ENCODE measurements around the gene TMEM205. TPM values are rescaled to one million over a fixed set of nuclear protein-coding genes. Genes with fewer than 3 reads are reported as not detected.
A peak's percentile ranks its signal among the peaks of the same experiment; 100 is the strongest.

Gene TMEM205
- total RNA-seq, 1 donor from 2014 or later, result 226 TPM

GRCh38 chr19:11306337-11306736 lies 39.7 kb downstream of the TMEM205 start:
- no peak overlapping the region for H3K4me3 ChIP-seq (ENCODE audit: low read depth, low read length)
- no peak for DNase-seq (ENCODE audit: low read depth)
- TF ChIP-seq CTCF (conservative IDR thresholded peaks at IDR 0.05; ENCODE audit: low read depth, low read length), result no peak

- no peak for DNase-seq (ENCODE audit: low read depth)
- no peak for TF ChIP-seq CTCF (conservative IDR thresholded peaks at IDR 0.05; ENCODE audit: low read depth, low read length)
- H3K4me3 ChIP-seq (ENCODE audit: low read depth, low read length), result no peak overlapping the region
These were observed 41.1 kb downstream of the TMEM205 start for GRCh38 chr19:11304936-11305335.

GRCh38 chr19:11300811-11301120 lies 45.3 kb downstream of the TMEM205 start:
- no peak for DNase-seq (ENCODE audit: low read depth)
- no peak for TF ChIP-seq CTCF (conservative IDR thresholded peaks at IDR 0.05; ENCODE audit: low read depth, low read length)
- H3K4me3 ChIP-seq (ENCODE audit: low read depth, low read length), result no peak overlapping the region

GRCh38 chr19:11299946-11300810 lies 45.9 kb downstream of the TMEM205 start:
- no peak for TF ChIP-seq CTCF (conservative IDR thresholded peaks at IDR 0.05; ENCODE audit: low read depth, low read length)
- no peak for DNase-seq (ENCODE audit: low read depth)
- no peak overlapping the region for H3K4me3 ChIP-seq (ENCODE audit: low read depth, low read length)

- no peak for DNase-seq (ENCODE audit: low read depth)
- H3K4me3 ChIP-seq (ENCODE audit: low read depth, low read length), result no peak overlapping the region
- TF ChIP-seq CTCF (conservative IDR thresholded peaks at IDR 0.05; ENCODE audit: low read depth, low read length), result no peak
These were observed 49.8 kb downstream of the TMEM205 start for GRCh38 chr19:11296264-11296663.

- no peak for DNase-seq (ENCODE audit: low read depth)
These were observed 50.3 kb downstream of the TMEM205 start, which contains the start of gene TSPAN16 for GRCh38 chr19:11295665-11296245. TSS of gene TSPAN16 (plus strand) at chr19:11296160. CDS start at chr19:11296298, 138 bp downstream.

More at GRCh38 chr19:11295665-11296245, 50.3 kb downstream of the TMEM205 start, which contains the start of gene TSPAN16:
- TF ChIP-seq CTCF (conservative IDR thresholded peaks at IDR 0.05; ENCODE audit: low read depth, low read length), result peak; percentile 22
- no peak within 1 kb of the TSS for H3K4me3 ChIP-seq (ENCODE audit: low read depth, low read length)

Measured in epithelial cell of proximal tubule (primary cell).